H1 (cell line): ENCODE measurements around the gene CPA4. TPM values are rescaled to one million over a fixed set of nuclear protein-coding genes. Genes with fewer than 3 reads are reported as not detected.

Source experiments
- HDAC2 ChIP-seq, 2 experiments: fragments of 300-600 bp in 1 of 2; sonication (generic) in 1 of 2; IDR thresholded peaks; 2 replicates each; pipeline ENCODE4 v1.6.1; 2011 to 2012; ENCODE audit warnings: low read depth in 2 of 2, low read length in 2 of 2, mild to moderate bottlenecking in 2 of 2, moderate library complexity in 2 of 2, borderline replicate concordance in 1 of 2, inconsistent platforms in 1 of 2
- KDM4A ChIP-seq: IDR thresholded peaks from one replicate; pipeline ENCODE4 v1.7.1; 2012; ENCODE audit warnings: low read depth, mild to moderate bottlenecking, moderate library complexity, low read length, inconsistent platforms; ENCODE audit not compliant: severe bottlenecking
- polyA plus RNA-seq, 7 experiments: library from polyadenylated mRNA; depleted of rRNA in 3 of 7; stranded (reverse) in 5 of 7; unstranded in 2 of 7; fragments of >200 nt in 5 of 7; fragments of 200-250 nt in 2 of 7; gene quantifications; 1 replicate in 5 of 7; 2 replicates in 1 of 7; 4 replicates in 1 of 7; pipeline versions ENCODE4 v1.2.1 to v1.2.3, GENCODE V29; 2011 to 2013; ENCODE audit warnings: missing spikeins in 2 of 7, mixed read lengths in 2 of 7
- total RNA-seq: library from RNA; stranded (reverse); fragmentation: NEBNext Ultra II Directional; extraction: Animal tissue kit (Norgen Biotek cat#: 25700); gene quantifications from 2 replicates; pipeline ENCODE4 v1.2.1, GENCODE V29; 2021
- TF ChIP-seq, protein P1 (sequence below): IDR thresholded peaks from 2 replicates; pipeline ENCODE4 v1.6.1; 2012; ENCODE audit warnings: low read length, inconsistent platforms

Gene CPA4
- total and polyA plus RNA-seq, 2 of the 8 experiments (the other 6 are each of a cell fraction or from before 2014, with no cell fraction given), result 0.03 TPM; not detected in 1

DNA sequence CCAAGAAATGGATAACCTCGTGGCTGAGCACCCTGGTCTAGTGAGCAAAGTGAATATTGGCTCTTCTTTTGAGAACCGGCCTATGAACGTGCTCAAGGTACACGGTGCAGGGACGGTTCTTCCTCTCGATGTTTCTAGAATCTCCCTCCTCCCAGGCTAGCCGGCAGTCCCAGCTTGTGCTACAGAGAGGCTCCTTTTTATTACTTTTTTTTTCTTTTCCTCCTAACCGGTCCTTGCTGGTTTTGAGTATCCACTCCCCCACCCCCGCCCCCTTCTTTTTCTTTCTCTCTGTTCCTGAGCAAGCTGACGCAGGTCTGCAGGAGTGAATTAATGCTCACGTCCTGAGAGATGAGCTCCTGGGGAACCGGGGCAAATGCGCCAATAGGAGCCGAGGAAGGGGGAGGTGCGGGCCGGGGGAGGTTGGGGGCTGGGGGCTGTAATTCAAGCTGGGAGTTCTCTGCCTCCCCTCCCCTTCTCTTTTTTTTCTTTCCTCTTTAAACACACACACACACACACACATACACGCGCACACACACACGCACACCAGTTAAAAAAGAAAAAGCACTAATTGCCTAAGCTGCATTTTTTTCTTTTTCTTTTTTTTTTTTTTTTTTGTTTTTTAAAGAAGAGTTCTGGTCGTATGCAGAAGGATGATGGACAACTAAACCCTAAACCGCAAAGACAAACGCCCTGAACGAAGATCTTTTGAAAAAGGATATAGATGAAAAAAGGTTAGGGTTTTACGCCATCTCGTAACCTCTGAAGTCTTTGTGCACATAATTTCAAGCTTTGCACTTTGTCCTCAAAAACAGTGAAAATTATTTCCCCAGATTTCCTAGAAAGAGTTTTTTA lies 19.7 kb upstream of the CPA4 start (continued):
- TF ChIP-seq HDAC2 (IDR thresholded peaks at IDR 0.05; ENCODE audit: borderline replicate concordance in 1 of 2, low read depth in 2 of 2, low read length in 2 of 2) (no peak), KDM4A (no peak)
- TF ChIP-seq, protein P1, sequence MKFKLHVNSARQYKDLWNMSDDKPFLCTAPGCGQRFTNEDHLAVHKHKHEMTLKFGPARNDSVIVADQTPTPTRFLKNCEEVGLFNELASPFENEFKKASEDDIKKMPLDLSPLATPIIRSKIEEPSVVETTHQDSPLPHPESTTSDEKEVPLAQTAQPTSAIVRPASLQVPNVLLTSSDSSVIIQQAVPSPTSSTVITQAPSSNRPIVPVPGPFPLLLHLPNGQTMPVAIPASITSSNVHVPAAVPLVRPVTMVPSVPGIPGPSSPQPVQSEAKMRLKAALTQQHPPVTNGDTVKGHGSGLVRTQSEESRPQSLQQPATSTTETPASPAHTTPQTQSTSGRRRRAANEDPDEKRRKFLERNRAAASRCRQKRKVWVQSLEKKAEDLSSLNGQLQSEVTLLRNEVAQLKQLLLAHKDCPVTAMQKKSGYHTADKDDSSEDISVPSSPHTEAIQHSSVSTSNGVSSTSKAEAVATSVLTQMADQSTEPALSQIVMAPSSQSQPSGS, result peak; percentile 60; the same call in 1 of the 2 replicates
